HFFc6 (cell line): Measurements from ENCODE around the gene ARHGAP26. TPM values are rescaled to one million over a fixed set of nuclear protein-coding genes. Genes with fewer than 3 reads are reported as not detected.

Experiments used
- DNase-seq: peaks from one replicate; pipeline ENCODE4 v3.0.0-alpha.2; 2018
- H3K27ac Mint-ChIP-seq: 2 replicates; pipeline ENCODE4 v1.8.0; 2020; ENCODE audit warnings: mild to moderate bottlenecking, mixed read lengths
- H3K27me3 Mint-ChIP-seq: 2 replicates; pipeline ENCODE4 v1.8.0; 2021; ENCODE audit warnings: mild to moderate bottlenecking, moderate library complexity, mixed read lengths; ENCODE audit not compliant: insufficient read depth
- H3K36me3 Mint-ChIP-seq: 2 replicates; pipeline ENCODE4 v1.8.0; 2021; ENCODE audit warnings: low read depth, mixed read lengths
- H3K4me1 Mint-ChIP-seq: 2 replicates; pipeline ENCODE4 v1.8.0; 2020; ENCODE audit warnings: low read depth, mixed read lengths
- H3K4me3 Mint-ChIP-seq: 2 replicates; pipeline ENCODE4 v1.8.0; 2020; ENCODE audit warnings: mild to moderate bottlenecking, moderate library complexity, mixed read lengths
- H3K9me3 Mint-ChIP-seq: 2 replicates; pipeline ENCODE4 v1.8.0; 2020; ENCODE audit warnings: mild to moderate bottlenecking, mixed read lengths
- total RNA-seq, 6 experiments: library from RNA; stranded (reverse); fragmentation: NEBNext Ultra II Directional; extraction: Animal tissue kit (Norgen Biotek cat#: 25700); gene quantifications; 2 replicates in 1 of 6; 3 replicates in 5 of 6; pipeline ENCODE4 v1.2.3, GENCODE V29; 2021
- TF ChIP-seq, protein P1 (sequence below): fragments of 200-600 bp; sonication (generic); IDR thresholded peaks from 2 replicates; pipeline ENCODE4 v1.5.0; 2021; ENCODE audit warnings: antibody characterized with exemption, mild to moderate bottlenecking

Gene ARHGAP26
- total RNA-seq, 6 experiments from 2014 or later = 2.3 to 3.6 (median 3.1) TPM

DNA sequence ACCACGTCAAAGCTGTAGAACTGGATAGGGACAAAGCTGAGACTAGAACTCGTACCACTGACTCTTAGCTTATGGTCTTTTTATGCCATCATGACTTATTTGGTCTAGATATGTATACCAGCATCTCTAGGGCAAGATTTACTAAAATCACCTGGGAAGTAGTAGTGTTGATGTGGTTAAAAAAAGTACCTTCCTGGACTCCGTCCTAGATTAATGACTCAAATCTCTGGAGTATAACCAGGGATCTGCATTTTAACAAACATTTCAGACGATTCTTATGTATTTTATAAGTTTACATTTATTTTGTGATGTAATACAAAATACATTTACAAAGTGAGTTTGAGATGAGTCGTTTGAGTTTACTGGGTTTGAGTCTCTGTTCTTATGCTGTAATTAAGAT is 68.7 kb downstream of the ARHGAP26 start:
- Mint-ChIP-seq H3K36me3 (no peaks in the 10 kb centered on the region), H3K27ac (no peak overlapping the region), H3K9me3 (no peaks in the 10 kb centered on the region), H3K27me3 (peaks cover 24% of the 10 kb centered on the region), H3K4me3 (no peak overlapping the region), H3K4me1 (no peaks in the 10 kb centered on the region)
- TF ChIP-seq, protein P1, sequence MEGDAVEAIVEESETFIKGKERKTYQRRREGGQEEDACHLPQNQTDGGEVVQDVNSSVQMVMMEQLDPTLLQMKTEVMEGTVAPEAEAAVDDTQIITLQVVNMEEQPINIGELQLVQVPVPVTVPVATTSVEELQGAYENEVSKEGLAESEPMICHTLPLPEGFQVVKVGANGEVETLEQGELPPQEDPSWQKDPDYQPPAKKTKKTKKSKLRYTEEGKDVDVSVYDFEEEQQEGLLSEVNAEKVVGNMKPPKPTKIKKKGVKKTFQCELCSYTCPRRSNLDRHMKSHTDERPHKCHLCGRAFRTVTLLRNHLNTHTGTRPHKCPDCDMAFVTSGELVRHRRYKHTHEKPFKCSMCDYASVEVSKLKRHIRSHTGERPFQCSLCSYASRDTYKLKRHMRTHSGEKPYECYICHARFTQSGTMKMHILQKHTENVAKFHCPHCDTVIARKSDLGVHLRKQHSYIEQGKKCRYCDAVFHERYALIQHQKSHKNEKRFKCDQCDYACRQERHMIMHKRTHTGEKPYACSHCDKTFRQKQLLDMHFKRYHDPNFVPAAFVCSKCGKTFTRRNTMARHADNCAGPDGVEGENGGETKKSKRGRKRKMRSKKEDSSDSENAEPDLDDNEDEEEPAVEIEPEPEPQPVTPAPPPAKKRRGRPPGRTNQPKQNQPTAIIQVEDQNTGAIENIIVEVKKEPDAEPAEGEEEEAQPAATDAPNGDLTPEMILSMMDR = no peak
- no peak for DNase-seq

DNA sequence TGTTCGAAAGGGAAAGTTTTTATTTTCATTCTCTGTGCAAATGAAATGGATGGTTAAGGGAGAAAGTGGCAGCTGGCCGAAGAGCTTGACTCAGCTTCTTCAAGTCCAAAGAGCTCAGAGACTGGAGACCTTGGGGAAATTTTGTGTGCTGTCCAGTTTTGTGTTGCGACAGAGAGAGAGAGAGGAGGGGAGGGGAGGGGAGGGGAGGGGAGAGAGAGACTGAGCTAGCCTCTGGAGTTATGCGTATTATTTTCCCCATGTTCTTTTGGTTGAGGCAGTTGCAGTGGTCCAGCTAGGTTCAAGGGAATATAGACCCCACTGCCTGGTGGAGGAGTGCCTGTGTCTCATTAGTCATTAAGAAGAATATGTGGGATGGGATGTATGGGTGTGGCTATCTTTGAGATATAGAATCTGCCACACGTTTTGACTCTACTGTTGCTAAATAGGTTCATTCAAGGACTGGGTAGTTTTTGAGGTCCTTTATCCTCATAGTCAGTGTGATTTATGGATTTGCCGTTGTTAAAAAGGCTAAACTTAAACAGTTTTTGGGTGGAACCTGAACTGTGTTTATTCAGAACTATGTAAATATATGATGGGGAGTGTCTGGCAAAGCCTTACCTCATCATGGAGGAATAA is 69.7 kb downstream of the ARHGAP26 start:
- Mint-ChIP-seq H3K27me3 (peaks cover 24% of the 10 kb centered on the region), H3K4me1 (no peaks in the 10 kb centered on the region), H3K36me3 (no peaks in the 10 kb centered on the region), H3K9me3 (no peaks in the 10 kb centered on the region), H3K4me3 (no peak overlapping the region), H3K27ac (no peak overlapping the region)
- no peak for DNase-seq
- TF ChIP-seq, protein P1 = no peak

DNA sequence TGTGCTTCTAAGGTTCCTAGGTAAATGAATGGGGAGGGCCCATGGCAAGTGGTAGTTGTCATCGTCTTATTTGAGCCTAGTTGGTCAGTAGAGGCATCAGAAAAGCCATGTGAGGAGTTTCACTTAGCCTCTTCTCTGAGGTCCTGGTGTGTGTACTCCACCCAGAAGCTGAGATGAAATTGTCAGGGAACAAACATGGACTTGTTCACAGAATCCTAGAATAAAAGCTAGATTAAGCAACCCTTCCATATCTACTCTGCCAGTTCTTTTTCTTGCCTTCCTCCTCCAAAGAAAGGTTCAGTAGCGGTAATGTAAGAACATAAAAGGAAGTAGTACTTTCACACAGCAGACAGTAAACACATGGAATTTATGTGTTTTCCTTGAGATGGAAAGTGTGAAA is 70.4 kb downstream of the ARHGAP26 start:
- Mint-ChIP-seq H3K4me1 (no peaks in the 10 kb centered on the region), H3K4me3 (no peak overlapping the region), H3K27me3 (peaks cover 22% of the 10 kb centered on the region), H3K9me3 (no peaks in the 10 kb centered on the region), H3K27ac (no peak overlapping the region), H3K36me3 (no peaks in the 10 kb centered on the region)
- TF ChIP-seq, protein P1 = no peak
- DNase-seq = no peak

DNA sequence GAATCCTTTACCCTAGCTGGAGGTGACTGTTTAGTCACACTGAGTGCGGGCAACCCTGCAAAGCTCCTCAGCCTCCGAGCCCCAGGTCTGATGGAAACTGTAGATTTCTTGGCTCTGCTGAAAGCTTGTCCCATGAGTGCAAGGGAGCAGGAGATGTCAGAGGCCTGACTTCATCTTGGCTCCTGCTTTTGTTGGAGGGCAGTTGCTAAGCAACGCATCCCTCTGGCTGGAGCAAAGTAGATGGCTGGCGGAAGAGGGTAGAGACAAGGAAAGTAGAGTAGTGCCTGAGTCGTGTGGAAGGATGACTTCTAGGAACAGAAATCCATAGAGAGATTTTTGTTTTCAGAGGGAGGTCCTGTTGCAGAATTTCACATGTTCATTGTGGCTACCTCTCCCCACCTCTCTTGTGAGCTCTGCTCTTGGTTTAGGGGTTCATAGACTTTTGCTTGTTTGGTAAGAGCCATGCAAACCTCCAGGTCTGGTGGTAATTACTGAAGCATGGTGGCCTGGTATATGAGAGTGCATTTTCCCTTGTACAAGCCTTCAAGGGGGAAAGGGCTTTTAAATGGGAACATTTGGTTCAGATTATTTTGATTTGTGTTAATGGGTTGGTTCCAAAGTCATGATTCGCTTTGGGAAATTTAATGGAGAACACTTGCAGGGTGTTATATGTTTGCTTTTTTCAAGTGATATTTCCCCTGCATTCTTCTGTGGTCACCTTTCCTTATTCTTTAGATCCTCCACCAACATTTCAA is 71.5 kb downstream of the ARHGAP26 start:
- peaks cover 20% of the 10 kb centered on the region for H3K27me3 Mint-ChIP-seq
- DNase-seq = peak; percentile 33
- no peak overlapping the region for H3K4me3 Mint-ChIP-seq
- H3K36me3 Mint-ChIP-seq = no peaks in the 10 kb centered on the region
- H3K9me3 Mint-ChIP-seq = no peaks in the 10 kb centered on the region
- no peak overlapping the region for H3K27ac Mint-ChIP-seq
- TF ChIP-seq, protein P1 = no peak
- H3K4me1 Mint-ChIP-seq = no peaks in the 10 kb centered on the region

DNA sequence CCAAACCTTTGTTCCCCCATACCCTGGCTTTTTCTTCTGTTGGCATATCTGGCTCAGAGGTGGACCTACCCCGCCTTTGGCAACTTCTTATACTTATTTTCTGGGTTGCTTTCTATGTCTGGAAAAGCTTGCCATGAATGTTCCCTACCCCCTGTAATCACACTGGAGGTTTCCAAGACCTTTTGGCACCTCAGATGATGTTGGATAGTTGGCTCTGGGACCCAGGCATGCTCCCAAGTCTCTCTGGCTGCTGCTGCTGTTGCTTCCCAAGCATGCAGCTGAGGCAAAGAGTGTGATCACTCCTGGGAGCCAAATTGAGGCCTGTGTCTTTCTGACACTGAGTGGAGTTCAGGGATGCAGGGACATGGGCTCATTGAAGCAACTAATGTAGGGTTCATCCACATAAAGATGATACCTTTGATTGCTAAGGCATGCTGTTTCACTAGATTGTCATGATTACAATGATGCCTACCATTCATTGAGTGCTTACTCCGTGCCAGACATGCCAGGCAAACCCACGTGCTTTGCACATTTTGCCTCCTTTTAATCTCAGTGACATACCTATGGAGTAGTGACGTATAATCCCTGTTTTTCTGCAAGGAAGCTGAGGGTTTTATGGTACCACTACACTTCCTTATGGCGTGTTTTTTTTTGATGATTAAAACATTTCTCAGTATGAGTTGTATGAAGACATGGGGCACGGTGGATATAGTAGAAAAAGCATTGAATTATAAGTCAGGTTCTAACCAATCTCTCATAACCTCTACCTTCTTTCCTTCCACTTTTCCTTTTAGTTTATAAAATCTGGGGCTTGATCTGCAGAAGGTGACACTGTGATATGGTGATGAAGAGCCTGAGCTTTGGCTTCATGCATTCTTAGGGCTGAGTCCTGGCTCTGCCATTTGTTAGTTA is 73.1 kb downstream of the ARHGAP26 start:
- no peaks in the 10 kb centered on the region for H3K9me3 Mint-ChIP-seq
- DNase-seq = no peak
- no peaks in the 10 kb centered on the region for H3K36me3 Mint-ChIP-seq
- no peak overlapping the region for H3K4me3 Mint-ChIP-seq
- H3K27me3 Mint-ChIP-seq = peaks cover 20% of the 10 kb centered on the region
- H3K4me1 Mint-ChIP-seq = peaks cover 7% of the 10 kb centered on the region; the same call in 1 of the 2 replicates
- no peak overlapping the region for H3K27ac Mint-ChIP-seq
- TF ChIP-seq, protein P1 = no peak
